Stimulated activated CD8-positive, alpha-beta memory T cell treated with anti-CD3 and anti-CD28 coated beads, Interleukin-12 subunit alpha, Interleukin-12 subunit beta, amount 100 ng/mL, for 24 hours (primary cell): ENCODE measurements around the gene STARD9.
"Not testable (repeated sequence)": the region's sequence is repeated elsewhere in the genome, so short reads cannot be mapped to it uniquely, and the experiment has no call there.

Experiments used
- DNase-seq: peaks from one replicate; pipeline ENCODE4 v3.0.0-alpha.2; 2020; ENCODE audit errors: extremely low read depth

STARD9 gene

DNA sequence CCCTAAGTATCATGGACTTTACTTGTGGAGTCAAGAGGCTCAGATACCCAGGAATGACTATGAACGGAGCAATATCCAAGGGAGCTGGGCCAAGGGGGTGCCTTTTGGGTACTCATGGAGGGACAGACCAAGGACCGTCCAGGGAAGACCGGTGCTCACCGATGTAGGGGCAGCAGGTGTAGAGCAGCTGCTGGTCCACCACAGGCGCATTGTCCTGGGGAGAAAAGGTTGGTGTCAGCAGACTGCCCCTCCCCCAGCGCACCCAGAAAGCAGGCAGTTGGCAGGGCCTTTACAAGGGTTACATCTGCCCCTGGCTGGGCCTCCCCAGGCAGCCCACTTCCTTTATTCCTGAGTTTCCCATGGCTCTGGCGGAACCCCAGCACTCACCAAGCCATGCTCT is 154.0 kb downstream of the STARD9 start:
- DNase-seq = no peak

DNA sequence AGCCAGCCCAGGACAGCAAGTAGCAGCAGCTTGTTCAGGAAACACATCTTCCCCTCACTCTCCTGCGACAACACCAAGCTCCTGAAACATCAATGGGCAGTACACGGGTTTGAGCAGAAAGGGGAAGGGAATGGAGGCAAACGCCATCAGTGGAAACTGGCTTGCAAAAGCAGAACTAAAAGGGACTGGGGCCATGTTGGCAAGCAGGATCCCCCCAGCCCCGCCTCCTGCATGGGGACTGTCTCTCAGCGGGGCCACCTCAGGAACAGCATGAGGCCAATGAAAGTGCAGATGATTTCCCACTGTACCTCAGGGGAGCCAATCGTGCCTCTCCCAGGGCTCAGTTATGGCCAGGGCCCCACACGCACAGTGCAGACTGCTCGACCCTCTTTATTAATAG is 154.7 kb downstream of the STARD9 start:
- no peak for DNase-seq

DNA sequence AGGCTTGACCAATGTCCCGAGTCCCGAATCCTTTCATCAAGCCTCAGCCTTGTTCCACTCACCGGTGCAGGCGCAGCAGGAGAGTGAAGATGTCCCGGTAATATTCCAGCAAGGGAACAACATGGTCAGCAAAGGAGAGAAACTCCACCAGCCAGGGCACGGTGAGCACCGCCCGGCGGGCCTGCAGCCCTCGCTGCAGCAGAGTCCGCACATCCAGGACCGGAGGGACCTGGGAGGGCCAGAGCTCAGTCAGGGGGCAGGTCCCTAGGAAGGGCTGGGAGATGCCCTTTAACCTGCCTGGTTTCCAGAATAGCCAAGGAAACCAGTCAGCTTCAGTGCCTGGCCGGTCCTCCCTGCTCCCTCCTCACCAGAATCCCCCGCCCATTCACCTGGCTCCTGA is 155.1 kb downstream of the STARD9 start:
- DNase-seq = no peak

DNA sequence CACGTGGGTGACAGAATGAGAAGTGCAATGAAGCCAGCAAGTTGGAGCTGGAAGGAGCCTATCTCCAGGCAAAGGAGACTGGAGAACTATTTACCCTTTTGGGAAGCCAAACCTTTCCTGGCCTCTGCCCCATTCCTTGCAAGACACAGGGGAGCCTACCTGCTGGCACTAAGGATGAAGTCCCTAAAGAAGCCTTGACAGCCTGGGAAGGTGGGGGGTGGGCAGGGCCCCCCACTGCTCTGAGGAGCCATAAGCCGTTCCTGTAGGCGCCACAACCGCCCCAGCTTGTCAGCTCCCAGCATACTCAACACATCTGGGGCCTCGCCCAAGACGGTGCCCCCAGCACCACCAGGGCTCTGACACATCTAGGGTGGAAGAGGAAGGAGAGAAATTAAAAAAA is 156.1 kb downstream of the STARD9 start:
- no peak for DNase-seq

DNA sequence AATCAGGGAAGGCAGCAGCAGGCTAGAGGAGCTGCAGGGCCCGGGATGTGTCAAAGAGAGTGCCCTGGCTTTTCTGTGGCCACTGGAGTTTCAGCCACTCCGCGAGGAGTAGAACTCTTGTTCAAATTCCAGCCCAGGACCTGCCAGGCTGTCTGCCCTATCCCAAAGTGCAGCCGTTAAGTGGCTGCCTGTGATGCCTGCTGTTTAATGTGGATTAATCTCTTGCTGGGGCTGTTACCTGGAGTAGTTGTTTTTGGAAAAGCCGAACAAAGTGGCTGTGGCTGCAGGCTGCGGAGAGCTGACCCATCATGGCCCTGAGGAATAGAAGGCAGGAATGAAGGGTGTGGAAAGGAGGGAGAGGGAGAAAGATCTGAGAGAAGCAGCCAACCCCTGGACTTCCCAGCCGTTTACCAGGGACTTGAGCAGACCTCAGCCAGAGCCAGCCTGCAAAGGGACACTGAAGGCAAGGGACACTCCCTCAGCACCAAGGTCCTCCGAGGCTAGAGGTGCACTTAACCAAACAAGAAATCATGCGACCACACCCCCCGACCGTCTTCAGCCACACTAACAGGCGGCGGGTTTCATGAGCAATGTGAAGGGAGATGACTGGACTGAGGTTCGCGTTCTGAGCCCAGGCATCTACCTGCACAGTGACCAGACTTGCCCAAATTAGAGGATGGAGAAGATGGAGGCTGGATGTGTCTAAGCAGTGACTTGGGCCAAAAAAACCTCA is 156.9 kb downstream of the STARD9 start:
- DNase-seq = no peak

DNA sequence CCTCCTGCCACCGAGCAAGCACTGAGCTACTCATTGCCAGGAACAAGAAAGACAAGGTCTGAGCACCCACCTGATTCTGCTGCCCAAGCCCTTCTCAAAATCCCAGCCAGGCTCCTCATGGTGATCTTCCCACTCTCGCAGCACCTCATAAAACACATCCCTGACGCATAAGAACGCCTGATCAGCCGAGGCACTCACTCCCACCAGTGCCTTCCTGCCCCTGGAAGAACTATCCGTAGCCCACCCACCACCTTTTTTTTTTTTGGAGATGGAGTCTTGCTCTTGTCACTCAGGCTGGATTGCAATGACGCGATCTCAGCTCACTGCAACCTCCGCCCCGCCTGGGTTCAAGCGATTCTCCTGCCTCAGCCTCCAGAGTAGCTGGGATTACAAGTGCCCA is 157.6 kb downstream of the STARD9 start:
- no peak for DNase-seq

DNA sequence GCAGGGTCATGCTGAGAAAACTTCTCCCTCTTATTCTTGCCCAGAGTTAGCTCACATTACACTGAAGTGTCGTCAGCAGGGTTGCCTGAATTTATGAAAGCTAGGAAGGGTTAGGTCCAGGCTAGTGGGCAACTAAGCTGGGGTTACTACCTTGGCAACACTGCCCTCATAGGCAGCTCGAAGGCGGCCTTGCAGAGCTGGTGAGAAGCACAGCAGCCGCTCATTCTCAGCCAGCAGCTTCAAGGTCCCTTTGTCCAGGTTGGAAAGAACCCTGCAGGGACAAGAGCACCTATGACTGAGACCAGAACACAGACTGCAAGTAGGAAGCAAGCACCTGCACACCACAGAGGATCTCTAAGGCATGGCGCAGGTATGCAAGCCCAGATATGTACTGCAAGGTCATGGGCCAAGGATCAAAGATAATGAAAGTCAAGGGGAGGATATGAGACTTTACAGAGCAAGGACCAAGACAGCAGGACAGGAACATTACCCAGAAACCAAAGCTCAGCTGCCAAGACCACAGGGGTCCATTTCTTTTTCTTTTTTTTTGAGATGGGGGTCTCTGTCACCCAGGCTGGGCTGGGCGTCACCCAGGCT is 158.8 kb downstream of the STARD9 start:
- no peak for DNase-seq

DNA sequence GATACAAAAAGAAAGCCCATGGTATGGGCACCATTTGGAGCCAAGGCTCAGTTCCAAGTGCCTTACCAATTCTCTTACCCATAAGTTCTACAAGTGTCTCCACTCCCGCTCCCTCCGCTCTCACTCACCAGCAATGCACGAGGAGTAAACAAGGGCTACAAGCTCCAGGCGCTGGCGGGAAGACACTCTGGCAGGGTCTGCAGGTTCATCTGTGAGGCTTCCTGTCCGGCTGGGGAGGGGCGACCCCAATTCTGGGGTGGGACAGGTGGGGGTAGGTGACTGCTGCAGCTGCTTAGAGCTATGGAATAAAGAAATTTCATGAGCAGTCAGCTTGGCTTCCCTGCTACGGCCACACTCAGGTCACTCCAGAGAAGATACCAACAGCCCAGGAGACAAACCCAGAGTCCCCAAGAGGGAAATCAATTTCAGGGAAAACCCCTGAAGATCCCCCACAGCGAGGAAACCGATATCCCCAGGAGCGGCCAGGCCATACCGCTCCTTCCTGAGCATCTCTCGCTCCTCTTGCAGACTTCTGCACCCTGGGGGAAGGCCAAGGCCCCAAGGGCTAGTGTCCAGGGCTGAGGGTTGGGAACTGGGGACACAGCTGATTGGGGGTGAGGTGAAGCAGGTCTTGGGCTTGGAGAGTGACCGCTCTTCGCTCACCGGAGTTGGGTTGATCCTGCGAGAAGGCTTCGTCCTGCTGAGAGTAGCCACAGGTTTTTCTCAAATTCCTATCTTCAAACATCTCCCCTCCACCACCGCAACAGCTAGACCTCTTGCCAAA is 160.2 kb downstream of the STARD9 start:
- no peak for DNase-seq

DNA sequence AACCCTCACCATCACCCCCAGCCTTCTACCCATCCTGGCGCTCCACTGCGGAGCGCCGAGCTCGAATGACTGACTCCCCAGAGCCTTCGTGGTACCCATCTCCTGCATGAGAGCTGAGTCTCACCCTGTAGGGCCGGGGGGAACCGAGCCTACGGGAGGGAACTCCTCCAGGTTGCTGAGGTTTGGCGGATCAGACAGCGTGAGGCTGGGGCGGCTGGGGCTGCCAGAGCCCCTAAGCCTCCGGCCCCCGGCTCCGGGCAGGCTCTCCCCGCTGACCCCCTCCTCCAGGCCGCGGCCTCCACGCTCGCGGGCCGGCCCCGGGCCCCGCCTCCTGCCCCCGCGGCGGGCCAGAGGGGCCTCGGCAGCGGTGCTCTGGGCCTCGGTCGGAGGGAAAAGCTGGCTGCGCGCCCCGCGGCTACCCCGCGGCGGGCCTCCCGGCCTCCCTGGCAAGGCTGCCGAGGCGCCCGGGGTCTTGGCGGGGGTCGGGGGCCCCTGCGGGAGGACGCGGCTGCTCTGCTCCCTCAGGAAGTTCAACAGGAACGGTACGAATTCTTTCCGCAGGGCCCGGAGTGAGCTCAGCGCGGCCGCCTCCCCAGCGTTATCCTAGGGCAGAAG is 160.9 kb downstream of the STARD9 start:
- DNase-seq = no peak

DNA sequence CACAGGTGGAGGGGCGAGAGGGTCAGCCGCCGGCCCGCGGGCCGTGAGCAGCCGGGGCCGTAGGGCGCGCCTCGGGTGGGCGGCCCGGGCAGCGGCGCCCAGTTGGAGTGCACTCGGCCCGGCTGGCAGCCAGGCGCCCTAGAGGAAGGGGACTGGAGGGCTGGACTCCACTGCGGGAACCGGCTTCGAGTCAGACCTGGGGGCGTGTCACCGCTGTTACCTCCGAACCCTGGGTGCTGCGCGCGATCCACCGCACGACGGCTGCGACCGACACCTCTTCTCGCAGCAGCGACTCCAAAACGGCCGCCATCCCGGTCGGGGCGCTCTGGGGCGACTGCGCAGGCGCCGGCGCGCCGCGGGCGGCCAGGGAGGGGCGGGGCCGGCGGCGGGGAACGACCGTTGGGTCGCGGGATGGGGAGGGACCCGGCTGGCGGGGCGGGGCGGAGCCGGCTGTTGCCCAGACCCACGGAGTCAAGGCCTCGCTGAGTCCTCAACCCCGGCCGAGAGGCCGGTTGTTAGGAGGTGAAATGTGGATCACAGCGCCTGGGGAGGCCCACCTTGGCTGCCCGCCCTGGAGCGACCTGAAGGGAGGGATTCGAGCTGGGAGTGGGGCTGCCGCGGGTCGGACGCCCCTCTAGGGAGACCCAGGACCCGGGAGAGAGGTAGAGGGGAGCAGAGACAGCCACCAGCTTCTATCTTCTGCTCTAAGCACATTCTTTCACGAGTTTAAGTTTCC is 161.6 kb downstream of the STARD9 start, which contains the start of gene CDAN1:
CDAN1 (minus strand) TSS at position 336 of the 736 bp plus-strand sequence; CDS start at position 310, 26 bp downstream.
- peak; percentile 83 for DNase-seq

DNA sequence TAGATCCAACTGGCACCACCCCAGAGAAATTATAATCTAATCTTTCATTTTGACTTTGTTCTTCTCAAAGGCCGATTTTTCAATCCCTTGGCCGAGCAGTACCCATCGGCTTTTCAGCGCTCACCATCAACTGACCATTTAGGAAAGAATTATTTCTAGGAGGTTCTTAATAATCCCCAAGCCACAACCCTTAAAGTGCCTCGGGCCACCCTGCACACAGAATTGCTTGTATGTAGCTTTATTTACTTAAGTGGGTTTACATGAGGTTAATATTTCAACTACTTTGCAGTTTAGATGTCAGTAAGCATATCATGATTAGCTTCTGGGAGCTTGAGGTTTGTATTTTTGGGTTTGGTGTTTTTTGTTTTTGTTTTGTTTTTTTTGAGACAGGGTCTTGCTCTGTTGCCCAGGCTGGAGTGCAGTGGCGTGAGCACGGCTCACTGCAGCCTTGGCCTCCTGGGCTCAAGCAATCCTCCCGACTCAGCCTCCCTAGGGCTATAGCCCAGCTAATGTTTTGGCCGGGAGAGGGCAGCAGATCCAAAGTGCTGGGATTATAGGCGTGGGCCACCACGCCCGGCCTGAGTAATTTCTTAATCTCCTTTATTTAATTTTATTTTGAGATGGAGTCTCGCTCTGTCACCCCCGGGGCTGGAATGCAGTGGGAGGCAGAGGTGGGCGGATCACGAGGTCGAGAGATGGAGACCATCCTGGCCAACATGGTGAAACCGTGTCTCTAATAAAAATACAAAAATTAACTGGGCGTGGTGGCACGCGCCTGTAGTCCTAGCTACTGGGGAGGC is 162.3 kb downstream of the STARD9 start:
- no peak for DNase-seq

DNA sequence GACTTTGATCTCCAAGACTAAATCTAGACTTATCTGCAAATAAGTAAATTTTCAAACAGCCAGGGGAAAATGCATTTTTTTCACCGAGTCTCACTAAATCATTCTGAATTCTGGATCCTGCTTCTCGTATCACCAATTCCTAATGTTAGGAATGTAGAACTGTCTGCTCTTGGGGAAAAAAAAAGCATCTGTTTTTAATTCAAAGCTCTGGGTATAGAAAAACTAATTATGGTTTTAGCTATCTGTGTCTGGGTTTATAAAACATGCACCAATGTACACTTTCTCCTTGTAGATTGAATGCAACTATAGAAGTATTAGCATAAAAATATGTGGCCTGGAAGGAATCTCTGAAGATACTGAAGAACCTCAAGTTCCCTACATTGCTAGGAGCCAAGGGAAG is 166.3 kb downstream of the STARD9 start:
- no peak for DNase-seq

DNA sequence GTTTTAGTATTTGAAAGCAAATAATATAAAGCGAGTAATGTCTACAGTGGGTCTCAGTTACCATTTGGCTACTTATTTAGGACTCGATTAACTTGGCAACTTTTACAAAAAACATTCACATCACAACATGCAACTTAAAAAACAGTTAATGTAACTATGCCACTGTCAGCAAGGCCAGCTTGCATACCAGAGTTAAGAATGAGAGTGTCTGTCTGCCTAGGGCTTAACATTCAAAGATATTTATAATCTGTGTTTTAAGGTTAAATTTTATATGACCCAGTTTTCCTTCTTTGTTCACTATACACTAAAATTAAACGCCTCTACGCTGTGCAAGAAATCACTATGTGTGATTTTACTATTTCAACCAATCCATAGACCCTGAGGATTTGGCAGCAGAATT is 166.7 kb downstream of the STARD9 start:
- DNase-seq = no peak

DNA sequence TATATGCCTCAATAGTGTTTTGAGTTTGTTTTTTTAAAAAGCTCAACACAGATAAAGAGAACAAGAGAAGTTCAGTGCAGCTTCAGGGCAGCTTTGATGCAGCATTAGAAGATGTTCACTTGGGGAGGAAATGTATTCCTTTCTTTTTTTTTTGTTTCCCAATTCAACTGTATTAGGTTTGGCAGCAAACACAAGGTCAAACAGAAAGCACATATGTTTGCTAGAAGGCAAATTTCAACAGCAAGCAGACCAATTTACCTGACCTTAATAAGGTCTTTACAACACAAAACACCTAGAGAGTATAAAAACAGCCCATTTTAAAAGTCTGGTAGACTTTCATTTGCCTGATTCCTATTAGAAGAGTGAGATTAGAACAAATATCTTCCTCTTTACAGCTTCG is 168.8 kb downstream of the STARD9 start:
- DNase-seq = no peak

DNA sequence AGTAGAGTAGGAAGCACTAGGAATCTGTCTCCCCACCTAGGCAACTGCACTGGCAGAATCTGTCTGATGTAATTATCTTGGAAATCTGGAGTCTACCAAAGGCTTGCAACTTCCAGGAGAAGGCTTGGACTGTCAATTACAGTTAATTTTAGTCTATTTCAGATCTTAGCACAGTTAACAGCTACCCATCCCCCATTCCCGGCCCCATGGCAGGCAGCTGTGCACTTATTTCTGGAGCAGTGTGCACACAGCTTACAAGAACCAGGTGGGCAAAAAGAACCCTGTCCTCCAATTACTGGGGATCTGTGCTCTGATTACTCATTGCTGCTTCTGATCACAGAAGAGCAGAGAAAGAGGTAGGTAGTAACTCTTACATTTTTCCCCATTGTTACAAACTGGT is 173.9 kb downstream of the STARD9 start:
- DNase-seq = no peak

DNA sequence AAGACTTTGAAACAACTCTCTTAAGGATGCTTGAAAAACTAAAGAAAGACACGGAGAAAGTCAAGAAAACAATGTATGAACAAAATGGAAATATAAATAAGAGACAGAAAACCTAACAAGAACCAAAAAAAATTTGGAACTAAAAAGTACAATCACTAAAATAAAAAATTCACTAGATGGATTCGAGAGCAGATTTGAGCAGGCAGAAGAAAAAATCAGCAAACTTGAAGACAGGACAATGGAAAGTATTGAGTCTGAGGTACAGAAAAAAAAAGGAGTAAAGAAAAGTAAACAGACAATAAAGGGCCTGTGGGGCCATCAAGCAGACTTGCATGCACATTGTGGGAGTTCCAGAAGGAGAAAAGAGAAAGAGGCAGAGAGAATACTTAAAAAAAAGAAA is 174.9 kb downstream of the STARD9 start:
- DNase-seq = no peak

DNA sequence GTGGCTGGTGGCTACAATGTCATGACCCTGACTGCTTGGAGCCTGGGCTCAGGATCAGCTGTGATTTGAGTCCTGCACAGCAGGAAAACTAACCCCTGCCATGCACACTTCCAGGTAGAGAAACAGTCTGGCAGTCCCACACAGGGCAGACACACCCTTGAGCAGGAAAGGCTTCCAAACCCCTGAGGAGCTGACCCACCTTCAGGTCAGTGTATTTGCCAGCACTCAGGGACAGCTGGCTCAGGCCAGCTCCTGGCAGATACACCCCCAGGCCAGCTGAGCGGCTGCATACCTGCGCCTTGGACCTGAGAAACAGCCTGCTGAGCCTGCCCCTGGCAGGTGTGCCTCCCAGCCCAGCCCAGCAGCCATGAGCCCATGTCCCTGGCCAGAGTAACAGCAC is 183.7 kb downstream of the STARD9 start:
- no peak for DNase-seq

DNA sequence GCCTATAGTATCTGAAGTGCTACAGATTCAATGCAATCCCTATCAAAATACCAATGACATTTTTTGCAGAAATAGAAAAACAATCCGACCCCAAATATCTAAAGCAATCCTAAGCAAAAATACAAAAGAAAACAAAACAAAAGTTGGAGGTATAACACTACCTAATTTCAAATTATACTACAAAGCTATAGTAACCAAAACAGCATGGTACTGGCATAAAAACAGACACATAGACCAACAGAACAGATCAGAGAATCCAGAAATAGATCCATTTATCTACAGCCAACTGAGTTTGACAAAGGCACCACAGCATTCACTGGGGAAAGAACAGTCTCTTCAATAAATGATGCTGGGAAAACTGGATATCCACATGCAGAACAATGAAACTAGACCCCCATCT is 185.4 kb downstream of the STARD9 start:
- DNase-seq = no peak

DNA sequence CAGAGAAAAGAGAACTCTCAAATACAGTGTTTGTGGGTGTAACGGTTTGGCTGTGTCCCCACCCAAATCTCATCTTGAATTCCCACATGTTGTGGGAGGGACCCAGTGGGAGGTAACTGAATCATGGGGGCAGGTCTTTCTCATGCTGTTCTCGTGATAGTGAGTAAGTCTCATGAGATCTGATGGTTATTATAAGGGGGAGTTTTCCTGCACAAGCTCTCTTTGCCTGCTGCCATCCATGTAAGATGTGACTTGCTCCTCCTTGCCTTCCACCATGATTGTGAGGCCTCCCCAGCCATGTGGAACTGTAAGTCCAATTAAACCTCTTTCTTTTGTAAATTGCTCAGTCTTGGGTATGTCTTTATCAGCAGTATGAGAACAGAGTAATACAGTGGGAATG is 186.4 kb downstream of the STARD9 start:
- DNase-seq = not testable (repeated sequence)

DNA sequence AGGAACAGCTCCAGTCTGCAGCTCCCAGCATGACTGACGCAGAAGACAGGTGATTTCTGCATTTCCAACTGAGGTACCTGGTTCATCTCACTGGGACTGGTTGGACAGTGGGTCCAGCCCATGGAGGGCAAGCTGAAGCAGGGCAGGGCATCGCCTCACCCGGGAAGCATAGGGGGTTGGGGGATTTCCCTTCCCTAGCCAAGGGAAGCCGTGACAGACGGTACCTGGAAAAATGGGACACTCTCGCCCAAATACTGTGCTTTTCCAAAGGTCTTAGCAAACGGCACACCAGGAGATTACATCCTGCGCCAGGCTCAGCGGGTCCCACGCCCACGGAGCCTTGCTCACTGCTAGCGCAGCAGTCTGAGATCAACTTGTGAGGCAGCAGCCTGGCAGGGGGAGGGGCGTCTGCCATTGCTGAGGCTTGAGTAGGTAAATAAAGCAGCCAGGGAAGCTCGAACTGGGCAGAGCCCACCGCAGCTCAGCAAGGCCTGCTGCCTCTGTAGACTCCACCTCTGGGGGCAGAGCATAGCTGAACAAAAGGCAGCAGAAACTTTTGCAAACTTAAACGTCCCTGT is 188.8 kb downstream of the STARD9 start:
- not testable (repeated sequence) for DNase-seq

DNA sequence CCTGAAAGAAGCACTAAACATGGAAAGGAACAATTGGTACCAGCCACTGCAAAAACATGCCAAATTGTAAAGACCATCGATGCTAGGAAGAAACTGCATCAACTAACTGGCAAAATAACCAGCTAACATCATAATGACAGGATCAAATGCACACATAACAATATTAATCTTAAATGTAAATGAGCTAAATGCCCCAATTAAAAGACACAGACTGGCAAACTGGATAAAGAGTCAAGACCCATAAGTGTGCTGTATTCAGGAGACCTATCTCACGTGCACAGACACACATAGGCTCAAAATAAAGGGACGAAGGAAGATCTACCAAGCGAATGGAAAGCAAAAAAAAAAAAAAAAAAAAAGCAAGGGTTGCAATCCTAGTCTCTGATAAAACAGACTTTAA is 190.7 kb downstream of the STARD9 start:
- not testable (repeated sequence) for DNase-seq
